GM19395 (cell line): ENCODE measurements around the gene RSF1.

Experiments used
- ATAC-seq: cut with Tn5 transposase; IDR thresholded peaks from one replicate; pipeline ENCODE4 v1.9.1; 2021; ENCODE audit warnings: mild to moderate bottlenecking, moderate library complexity; ENCODE audit not compliant: unreplicated experiment

The RSF1 gene

GRCh38 chr11:77698896-77699295 lies 121.6 kb downstream of the RSF1 start:
- ATAC-seq: no peak

GRCh38 chr11:77697865-77698264 lies 122.7 kb downstream of the RSF1 start:
- ATAC-seq: no peak

GRCh38 chr11:77695417-77695816 lies 125.1 kb downstream of the RSF1 start:
- ATAC-seq: no peak

GRCh38 chr11:77690649-77691048 lies 129.9 kb downstream of the RSF1 start:
- ATAC-seq: no peak

GRCh38 chr11:77687088-77687487 lies 133.4 kb downstream of the RSF1 start:
- no peak for ATAC-seq

DNA sequence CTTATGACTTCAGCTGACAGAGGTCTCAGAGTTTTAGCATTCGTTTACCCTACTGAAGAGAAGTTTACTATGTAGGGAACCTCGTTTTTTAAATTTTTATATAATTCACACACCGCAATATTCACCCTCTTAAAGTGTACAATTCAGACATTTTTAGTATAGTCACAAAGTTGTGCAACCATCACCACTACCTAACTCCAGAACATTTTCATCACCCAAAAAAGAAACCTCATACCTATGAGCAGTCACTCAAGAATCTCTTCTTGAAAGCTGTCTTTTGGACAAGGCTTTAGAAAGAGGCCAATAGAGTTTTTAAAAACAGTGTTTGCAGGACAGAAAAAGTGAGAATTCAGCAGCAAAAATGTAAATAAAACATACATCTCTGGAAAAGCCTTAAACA lies 143.4 kb downstream of the RSF1 start:
- no peak for ATAC-seq

DNA sequence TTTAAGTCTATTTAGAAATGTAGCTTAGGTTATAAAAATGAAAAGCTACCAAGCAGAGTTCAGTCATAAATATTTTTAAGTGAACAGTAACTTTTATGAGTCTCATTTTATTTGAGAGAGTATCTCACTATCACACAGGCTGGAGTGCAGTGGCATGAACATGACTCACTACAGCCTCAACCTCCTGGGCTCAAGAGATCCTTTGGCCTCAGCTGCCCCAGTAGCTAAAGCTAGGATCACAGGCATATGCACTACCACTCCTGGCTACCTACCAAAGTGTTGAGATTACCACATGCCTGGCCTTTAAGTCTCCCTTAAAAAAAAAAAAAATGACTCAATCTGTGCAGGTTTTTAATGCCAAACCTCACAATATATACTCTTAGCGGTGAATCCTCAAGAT lies 148.3 kb downstream of the RSF1 start:
- no peak for ATAC-seq

GRCh38 chr11:77669848-77670511 lies 150.5 kb downstream of the RSF1 start:
- no peak for ATAC-seq

DNA sequence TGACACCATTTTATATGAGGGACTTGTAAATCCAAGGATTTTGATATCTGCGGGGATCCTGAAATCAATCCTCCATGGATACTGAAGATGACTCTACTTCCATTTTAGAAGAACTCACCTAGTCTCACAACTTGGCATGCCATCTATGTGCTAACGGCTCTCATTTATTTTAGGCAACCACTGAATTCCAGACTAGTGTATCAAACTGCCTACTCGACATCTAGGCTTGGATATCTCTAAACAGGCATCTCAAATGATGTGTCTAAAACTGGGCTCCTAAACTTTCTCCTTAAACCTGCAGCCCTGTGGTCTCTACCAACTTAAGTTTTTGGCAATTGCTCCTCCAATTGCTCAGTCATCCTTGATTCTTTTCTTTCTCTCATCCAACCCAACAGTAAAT lies 151.8 kb downstream of the RSF1 start:
- ATAC-seq: no peak

DNA sequence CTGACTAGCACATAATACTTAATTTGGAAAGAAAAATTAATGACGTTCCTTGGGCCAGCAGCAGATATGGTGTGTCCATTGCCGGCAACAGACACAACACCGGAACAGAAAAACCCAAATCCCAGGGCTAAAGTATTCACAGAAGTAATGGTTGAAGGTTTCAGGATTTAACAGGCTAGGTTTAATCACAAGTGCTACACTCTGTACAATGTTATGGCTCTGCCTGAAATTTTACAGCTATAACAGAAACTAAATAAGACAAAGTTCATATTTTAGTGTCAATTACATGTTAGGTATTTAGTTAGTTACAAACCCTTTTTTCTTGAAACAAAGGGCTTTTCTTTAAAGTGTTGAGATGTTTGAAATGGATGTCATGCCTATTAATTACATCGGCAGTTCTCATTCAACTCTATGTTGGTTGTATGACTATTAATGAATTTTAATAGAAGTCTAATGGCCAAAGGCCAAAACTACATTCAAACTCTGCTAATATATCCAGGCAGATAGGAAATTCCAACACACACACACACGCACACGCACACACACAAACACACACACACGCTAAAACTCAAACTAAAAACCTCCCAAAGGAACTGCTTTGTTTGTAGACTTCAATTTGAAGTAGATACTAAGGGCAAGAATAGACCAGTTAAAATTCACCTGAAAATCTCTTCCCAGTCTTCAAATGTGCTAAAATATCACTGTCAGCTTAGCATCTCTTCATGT lies 155.1 kb downstream of the RSF1 start:
- no peak for ATAC-seq

DNA sequence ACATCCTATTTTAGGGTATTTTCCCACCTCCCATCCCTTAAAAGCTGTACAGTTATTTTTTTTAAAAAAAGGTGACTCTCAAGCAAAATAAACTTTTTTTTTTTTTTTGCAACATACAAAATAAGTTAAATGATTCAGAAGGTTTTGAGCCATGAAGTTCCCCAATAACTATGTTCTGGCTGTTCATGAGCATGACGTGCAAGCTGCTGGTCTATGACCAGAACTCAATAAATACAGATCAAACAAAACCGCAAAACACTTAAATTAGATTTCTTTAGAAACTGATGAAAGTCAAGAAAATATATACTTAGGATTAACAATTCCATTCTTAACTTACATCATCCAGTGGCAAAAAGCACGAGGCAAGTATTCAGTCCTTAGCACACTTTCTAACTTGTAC lies 158.9 kb downstream of the RSF1 start:
- no peak for ATAC-seq

DNA sequence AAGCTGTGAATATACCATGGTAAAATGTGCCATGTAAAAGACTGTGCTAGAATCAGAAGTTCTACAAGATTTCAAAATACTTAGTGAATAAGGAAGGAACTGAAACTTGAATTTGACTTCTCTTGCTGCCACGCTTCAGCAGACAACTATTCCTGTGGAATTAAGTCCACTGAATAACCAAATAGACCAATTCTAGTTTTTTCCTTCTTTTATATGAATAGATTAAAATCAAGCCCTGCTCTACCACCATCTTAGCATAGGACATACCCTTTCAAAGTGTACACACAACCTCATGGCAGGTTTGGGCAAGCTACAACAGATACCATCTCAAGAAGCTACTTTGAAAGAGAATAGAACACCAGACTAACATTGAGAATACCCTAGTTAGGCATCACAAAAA lies 159.6 kb downstream of the RSF1 start:
- ATAC-seq: no peak

DNA sequence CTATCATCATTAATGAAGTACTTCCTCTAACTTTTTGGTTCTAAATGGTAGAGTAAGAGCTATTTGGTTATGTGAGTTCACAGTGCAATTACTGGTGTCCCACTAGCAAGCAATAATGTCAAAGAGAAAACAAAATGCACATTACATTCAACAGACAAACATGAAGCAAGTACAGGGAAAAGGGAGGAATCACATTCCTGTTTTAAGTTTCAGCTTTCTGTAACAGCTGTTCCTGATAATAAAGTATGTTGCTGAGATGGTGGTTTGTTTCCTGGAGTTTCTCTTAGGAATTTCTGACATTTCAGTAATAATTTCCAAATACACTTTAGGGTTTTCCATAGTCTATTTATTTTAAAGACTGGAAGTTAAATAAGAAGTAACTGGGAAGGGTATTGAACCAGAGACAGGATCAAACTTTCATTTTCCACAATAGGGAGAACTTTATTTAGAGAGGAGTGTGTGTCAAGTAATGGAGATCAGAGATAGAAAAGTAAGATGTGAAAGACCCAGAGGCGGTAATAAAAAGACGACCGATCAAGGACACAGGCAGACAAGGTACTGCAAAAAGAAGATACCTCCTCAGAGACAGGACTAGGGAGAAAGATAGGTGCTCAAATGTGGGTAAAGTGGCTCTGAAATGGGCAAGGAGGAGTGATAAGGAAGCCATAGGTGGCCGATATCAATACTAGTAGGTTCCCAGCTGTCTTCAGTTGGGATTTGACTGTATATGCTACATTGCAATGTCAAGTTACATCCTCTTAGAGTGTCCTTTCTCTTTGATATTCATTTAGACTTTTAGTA lies 162.1 kb downstream of the RSF1 start:
- no peak for ATAC-seq

GRCh38 chr11:77656362-77656761 lies 164.2 kb downstream of the RSF1 start:
- no peak for ATAC-seq

DNA sequence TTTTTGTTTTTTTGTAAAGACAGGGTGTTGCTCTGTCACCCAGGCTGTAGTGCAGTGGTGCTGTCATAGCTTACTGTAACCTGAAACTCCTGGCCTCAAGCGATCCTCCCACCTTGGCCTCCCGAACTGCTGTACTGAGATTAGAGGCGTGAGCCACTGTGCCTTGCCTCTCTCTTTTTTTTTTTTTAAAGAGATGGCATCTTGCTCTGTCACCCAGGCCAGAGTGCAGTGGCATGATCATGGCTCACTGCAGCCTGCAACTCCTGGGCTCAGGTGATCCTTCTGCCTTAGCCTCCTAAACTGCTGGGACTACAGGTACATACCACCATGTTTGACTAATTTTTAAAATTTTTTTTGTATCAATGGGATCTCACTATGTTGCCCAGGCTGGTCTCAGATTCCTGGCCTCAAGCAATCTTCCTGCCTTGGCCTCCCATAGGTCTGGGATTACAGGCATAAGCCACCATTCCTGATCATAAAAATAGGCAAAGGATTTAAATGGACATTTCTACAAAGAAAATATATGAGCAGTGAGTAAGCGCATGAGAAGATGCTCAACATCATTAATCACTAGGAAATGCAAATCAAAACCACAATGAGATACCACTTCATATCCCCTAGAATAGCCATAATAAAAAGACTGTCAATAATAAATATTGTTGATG lies 165.6 kb downstream of the RSF1 start:
- no peak for ATAC-seq

DNA sequence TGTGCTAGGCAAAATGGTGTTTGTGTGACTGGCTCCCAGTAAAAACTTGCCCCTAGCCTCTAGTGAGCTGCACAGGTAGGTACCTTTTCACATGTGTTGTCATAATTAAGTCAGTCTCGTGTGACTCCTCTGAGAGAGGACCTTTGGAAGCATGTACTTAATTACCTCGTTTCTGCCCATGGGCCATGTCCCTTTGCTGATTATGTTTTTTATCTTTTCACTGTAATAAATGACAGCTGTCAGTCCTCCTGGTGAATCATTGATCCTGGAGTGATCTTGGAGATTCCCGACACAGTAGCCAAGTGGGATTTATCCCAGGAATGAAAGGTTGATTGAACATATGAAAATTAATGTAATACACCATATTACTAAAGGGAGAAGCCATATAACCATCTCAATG lies 170.4 kb downstream of the RSF1 start:
- ATAC-seq: no peak

DNA sequence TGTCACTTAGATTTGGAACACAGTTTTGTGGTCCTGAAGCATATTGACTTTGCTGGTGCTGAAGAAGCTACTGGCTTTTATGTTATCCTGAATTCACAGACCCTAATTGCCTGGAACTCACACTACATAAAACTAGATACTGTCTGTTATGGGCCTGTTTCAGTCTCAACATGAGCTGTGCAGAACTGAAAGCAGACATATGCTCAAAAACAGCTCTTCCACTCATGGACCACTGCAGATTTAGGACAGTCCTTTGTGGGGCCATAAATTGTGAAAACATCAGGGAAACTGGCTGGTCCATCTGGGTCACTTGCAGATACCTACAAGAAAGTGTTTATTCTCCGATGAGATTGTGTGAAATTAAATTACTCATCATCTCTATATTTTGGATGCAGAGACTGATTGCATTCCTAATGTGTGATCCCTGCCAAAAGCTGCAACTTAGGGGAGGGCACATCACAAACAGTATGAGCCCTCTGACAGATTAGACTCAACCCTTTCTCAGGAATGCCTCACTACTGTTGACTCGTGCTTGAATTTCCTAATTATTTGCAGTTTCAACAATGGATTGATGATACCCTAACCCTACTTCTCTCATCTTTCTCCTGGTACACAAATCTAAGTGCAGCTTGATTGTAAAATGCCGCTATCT lies 172.7 kb downstream of the RSF1 start:
- no peak for ATAC-seq

GRCh38 chr11:77644887-77645286 lies 175.6 kb downstream of the RSF1 start:
- ATAC-seq: no peak

- ATAC-seq: no peak
These were observed 178.3 kb downstream of the RSF1 start for GRCh38 chr11:77642228-77642627.

GRCh38 chr11:77637345-77638165 lies 183.0 kb downstream of the RSF1 start, which contains the start of gene CLNS1A:
CLNS1A (minus strand) TSS chr11:77637794; CDS start chr11:77637714, 80 bp downstream.
- ATAC-seq: peak; percentile 91
